HG03442 (cell line): ENCODE results near the gene ADAM30.
A peak's percentile ranks its signal among the peaks of the same experiment; 100 is the strongest.
"Not testable (repeated sequence)": the region's sequence is repeated elsewhere in the genome, so short reads cannot be mapped to it uniquely, and the experiment has no call there.

Experiments
- ATAC-seq: cut with Tn5 transposase; IDR thresholded peaks from one replicate; pipeline ENCODE4 v1.9.1; 2021; ENCODE audit warnings: mild to moderate bottlenecking, moderate library complexity; ENCODE audit not compliant: unreplicated experiment

Gene ADAM30

GRCh38 chr1:119879510-119880434 lies 16.5 kb downstream of the ADAM30 start:
- ATAC-seq = no peak

GRCh38 chr1:119878171-119878570 lies 18.1 kb downstream of the ADAM30 start:
- no peak for ATAC-seq

GRCh38 chr1:119874186-119874585 lies 22.1 kb downstream of the ADAM30 start:
- no peak for ATAC-seq

- ATAC-seq = no peak
These were observed 22.9 kb downstream of the ADAM30 start for GRCh38 chr1:119873135-119874015.

- no peak for ATAC-seq
These were observed 24.4 kb downstream of the ADAM30 start for GRCh38 chr1:119871881-119872280.

- peak; percentile 53 for ATAC-seq
These were observed 25.3 kb downstream of the ADAM30 start for GRCh38 chr1:119870917-119871596.

GRCh38 chr1:119869995-119870394 lies 26.3 kb downstream of the ADAM30 start:
- no peak for ATAC-seq

- ATAC-seq = no peak
These were observed 28.1 kb downstream of the ADAM30 start for GRCh38 chr1:119868176-119868575.

- no peak for ATAC-seq
These were observed 29.9 kb downstream of the ADAM30 start for GRCh38 chr1:119866451-119866850.

GRCh38 chr1:119865627-119866026 lies 30.7 kb downstream of the ADAM30 start:
- no peak for ATAC-seq

- ATAC-seq = no peak
These were observed 34.0 kb downstream of the ADAM30 start for GRCh38 chr1:119862276-119862675.

GRCh38 chr1:119861547-119861946 lies 34.8 kb downstream of the ADAM30 start:
- no peak for ATAC-seq

- no peak for ATAC-seq
These were observed 36.7 kb downstream of the ADAM30 start for GRCh38 chr1:119859647-119860046.

- not testable (repeated sequence) for ATAC-seq
These were observed 37.6 kb downstream of the ADAM30 start for GRCh38 chr1:119858556-119859214.

- no peak for ATAC-seq
These were observed 38.2 kb downstream of the ADAM30 start for GRCh38 chr1:119858126-119858525.

GRCh38 chr1:119853155-119853554 lies 43.2 kb downstream of the ADAM30 start:
- ATAC-seq = no peak

- not testable (repeated sequence) for ATAC-seq
These were observed 52.1 kb downstream of the ADAM30 start for GRCh38 chr1:119844206-119844605.
